Measurements from ENCODE around the gene CDT1.

CDT1 gene

DNA sequence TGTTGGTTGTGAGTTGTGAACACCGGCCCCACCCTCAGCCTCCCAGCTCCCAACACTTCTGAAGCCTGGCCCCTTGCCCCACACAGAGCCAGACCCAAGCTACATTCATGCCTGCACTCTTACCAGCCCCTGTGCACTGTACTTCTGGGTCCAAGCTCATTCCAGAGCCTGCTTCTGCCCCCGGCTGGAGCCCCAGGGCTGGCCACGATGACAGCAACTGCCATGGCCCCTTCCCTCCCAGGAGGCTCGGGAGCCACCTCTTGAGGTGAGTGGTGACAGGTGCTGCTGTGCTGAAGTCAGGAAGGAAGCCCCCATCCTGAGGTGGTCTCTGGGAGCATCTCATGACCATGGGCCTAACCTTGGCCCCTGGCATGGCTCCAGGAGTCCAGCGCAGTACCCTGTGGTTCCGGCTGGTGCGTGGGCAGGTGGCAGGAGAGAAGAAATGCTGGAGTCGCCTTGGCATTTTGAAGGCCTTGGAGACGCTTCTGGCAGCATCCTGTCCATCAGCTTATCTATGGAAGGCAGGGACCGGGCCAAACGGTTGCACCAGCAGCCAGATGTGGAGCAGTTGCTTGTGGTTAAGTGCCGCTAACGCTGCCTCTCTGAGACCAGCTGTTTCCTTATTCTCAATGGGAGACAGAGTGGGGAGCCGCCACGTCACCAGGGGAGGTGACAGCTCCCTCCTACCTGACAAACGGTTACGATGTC lies 3.9 kb upstream of the CDT1 start:
- FAIRE-seq (peak; percentile 31), DNase-seq (ENCODE audit: insufficient read length, low spot score) (no peak)

DNA sequence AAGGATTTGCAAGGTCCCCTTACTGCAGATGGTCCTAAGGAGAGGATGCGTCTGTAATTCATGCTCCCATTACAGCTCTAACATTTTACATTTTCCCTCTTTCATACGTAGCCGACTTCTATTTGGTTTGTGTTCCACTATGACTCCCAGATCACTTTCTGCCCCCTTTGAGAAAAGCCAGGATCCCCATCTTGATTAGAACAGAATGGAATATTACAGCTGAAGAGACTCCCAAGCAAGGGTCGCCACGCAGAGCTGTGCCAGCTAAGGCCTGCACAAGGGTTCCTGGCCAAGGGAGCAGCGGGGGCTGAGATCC lies 3.4 kb upstream of the CDT1 start:
- no peak for FAIRE-seq
- TF ChIP-seq POLR2A (IDR thresholded peaks at IDR 0.05; ENCODE audit: low read depth, low read length) (no peak), TAF1 (IDR thresholded peaks at IDR 0.05; ENCODE audit: low read depth, low read length) (no peak), PAX5 (IDR thresholded peaks at IDR 0.05; ENCODE audit: insufficient read depth, low read length, severe bottlenecking) (no peak), POU2F2 (IDR thresholded peaks at IDR 0.05; ENCODE audit: low read depth, low read length) (no peak), SPI1 (IDR thresholded peaks at IDR 0.05; ENCODE audit: low read depth, low read length) (no peak), POLR2AphosphoS5 (IDR thresholded peaks at IDR 0.05; ENCODE audit: low read depth, low read length) (no peak)

More for the DNA sequence above, 3.9 kb upstream of the CDT1 start:
- TF ChIP-seq POLR2AphosphoS5 (IDR thresholded peaks at IDR 0.05; ENCODE audit: low read depth, low read length) (no peak), POLR2A (IDR thresholded peaks at IDR 0.05; ENCODE audit: low read depth, low read length) (no peak), PAX5 (IDR thresholded peaks at IDR 0.05; ENCODE audit: insufficient read depth, low read length, severe bottlenecking) (no peak), TAF1 (IDR thresholded peaks at IDR 0.05; ENCODE audit: low read depth, low read length) (no peak), POU2F2 (IDR thresholded peaks at IDR 0.05; ENCODE audit: low read depth, low read length) (no peak), SPI1 (IDR thresholded peaks at IDR 0.05; ENCODE audit: low read depth, low read length) (no peak)

DNA sequence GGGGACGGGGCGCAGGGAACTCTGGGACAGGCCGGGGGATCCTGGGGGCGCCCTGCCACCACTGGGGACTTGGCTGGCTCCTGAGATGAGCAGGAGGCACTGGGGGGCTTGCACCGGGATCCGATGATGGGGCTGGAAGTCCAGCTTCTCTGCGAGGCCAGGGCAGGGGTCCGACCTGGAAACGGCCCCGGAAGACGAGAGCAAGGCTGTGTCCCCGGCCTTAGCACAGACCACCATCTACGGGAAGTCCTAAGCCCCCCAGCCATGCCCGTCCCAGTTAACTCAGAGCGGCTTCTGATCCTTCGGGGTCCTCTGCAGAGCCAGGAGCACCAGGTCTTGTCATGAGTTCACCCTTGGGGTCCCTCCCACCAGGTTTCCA lies 573 bp downstream of the CDT1 start:
- DNase-seq (ENCODE audit: insufficient read length, low spot score) = no peak
- TF ChIP-seq SPI1 (IDR thresholded peaks at IDR 0.05; ENCODE audit: low read depth, low read length) (no peak), POLR2AphosphoS5 (IDR thresholded peaks at IDR 0.05; ENCODE audit: low read depth, low read length) (no peak), TAF1 (IDR thresholded peaks at IDR 0.05; ENCODE audit: low read depth, low read length) (no peak), POU2F2 (IDR thresholded peaks at IDR 0.05; ENCODE audit: low read depth, low read length) (no peak), POLR2A (IDR thresholded peaks at IDR 0.05; ENCODE audit: low read depth, low read length) (no peak), PAX5 (IDR thresholded peaks at IDR 0.05; ENCODE audit: insufficient read depth, low read length, severe bottlenecking) (no peak)
- no peak for FAIRE-seq

More for the DNA sequence above, 3.4 kb upstream of the CDT1 start:
- DNase-seq (ENCODE audit: insufficient read length, low spot score) = no peak

DNA sequence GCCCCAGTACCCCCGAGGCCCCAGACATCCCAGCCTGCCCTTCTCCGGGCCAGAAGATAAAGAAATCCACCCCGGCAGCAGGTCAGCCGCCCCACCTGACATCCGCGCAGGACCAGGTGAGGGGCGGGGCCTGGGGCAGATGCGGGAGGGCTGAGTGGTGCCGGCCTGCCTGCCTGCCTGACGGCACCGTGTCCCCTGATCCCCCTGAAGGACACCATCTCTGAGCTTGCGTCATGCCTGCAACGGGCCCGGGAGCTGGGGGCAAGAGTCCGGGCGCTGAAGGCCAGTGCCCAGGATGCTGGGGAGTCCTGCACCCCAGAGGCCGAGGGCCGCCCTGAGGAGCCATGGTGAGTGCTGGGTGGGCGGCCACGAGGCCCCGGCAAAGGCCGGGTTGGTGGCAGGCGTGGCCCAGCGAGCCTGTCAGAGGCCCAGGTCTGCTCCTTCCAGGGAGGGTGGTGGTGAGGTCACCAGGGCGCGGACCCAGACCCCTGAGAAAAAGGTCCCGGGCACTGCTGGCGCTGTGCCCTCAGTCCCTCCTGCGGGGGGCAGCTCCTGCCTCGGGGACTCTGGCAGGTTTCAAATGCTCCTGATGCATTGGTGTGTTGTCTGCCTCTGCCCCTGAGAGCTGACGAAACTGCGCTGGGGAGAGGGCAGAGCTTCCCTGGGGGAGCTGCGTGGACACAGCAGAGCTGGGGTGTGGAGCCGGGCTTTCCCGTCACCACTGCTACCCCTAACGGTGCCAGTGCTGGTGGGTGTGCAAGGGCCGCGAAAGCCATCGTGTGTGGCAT lies 1.2 kb downstream of the CDT1 start:
- peak; percentile 72 for DNase-seq (ENCODE audit: insufficient read length, low spot score)
- FAIRE-seq = no peak
- TF ChIP-seq POLR2AphosphoS5 (IDR thresholded peaks at IDR 0.05; ENCODE audit: low read depth, low read length) = no peak
- TF ChIP-seq POU2F2 (IDR thresholded peaks at IDR 0.05; ENCODE audit: low read depth, low read length) = no peak
- no peak for TF ChIP-seq TAF1 (IDR thresholded peaks at IDR 0.05; ENCODE audit: low read depth, low read length)
- TF ChIP-seq SPI1 (IDR thresholded peaks at IDR 0.05; ENCODE audit: low read depth, low read length) = no peak
- TF ChIP-seq PAX5 (IDR thresholded peaks at IDR 0.05; ENCODE audit: insufficient read depth, low read length, severe bottlenecking) = no peak
- TF ChIP-seq POLR2A (IDR thresholded peaks at IDR 0.05; ENCODE audit: low read depth, low read length) = no peak

DNA sequence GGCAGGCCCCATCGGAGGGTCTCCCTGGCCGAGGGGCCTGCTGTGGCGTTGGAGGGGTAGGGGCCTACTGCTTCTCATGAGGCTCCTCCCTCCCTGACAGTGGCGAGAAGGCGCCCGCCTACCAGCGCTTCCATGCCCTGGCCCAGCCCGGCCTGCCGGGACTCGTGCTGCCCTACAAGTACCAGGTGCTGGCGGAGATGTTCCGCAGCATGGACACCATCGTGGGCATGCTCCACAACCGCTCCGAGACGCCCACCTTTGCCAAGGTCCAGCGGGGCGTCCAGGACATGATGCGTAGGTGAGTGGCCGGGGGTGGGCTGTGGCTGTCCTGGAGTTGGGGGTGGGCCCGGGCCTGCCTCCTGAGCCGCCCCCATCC lies 1.7 kb downstream of the CDT1 start:
- DNase-seq (ENCODE audit: insufficient read length, low spot score) = no peak
- TF ChIP-seq PAX5 (IDR thresholded peaks at IDR 0.05; ENCODE audit: insufficient read depth, low read length, severe bottlenecking) = no peak
- TF ChIP-seq POLR2AphosphoS5 (IDR thresholded peaks at IDR 0.05; ENCODE audit: low read depth, low read length) = peak; percentile 43; the same call in 1 of the 2 replicates
- no peak for FAIRE-seq

DNA sequence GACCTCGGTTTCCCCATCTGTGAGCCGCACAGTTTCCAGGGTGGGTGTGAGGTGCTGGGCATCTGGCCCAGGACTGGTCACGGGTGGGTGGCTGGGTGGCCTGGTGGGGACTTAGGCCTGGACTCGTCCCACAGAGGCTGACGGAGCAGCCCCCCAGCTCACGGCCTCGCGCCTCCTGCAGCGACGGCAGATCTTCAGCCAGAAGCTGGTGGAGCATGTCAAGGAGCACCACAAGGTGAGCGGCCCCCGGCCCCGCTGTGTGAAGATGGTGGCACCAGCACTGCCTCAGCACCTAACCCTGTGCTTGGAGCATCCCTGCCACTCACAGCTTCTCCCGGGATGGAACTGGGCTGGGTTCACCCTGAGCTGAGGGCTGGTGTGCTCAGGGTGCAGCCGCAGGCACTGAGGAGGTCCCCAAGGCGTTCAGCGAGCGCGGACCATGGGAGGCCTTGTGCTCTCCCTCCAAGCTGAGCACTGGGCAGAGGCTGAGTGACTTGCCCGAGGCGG lies 2.4 kb downstream of the CDT1 start:
- no peak for DNase-seq (ENCODE audit: insufficient read length, low spot score)
- FAIRE-seq = no peak
- TF ChIP-seq SPI1 (IDR thresholded peaks at IDR 0.05; ENCODE audit: low read depth, low read length) (no peak), POLR2A (IDR thresholded peaks at IDR 0.05; ENCODE audit: low read depth, low read length) (no peak), PAX5 (IDR thresholded peaks at IDR 0.05; ENCODE audit: insufficient read depth, low read length, severe bottlenecking) (no peak), TAF1 (IDR thresholded peaks at IDR 0.05; ENCODE audit: low read depth, low read length) (no peak), POLR2AphosphoS5 (IDR thresholded peaks at IDR 0.05; ENCODE audit: low read depth, low read length) (no peak), POU2F2 (IDR thresholded peaks at IDR 0.05; ENCODE audit: low read depth, low read length) (no peak)

DNA sequence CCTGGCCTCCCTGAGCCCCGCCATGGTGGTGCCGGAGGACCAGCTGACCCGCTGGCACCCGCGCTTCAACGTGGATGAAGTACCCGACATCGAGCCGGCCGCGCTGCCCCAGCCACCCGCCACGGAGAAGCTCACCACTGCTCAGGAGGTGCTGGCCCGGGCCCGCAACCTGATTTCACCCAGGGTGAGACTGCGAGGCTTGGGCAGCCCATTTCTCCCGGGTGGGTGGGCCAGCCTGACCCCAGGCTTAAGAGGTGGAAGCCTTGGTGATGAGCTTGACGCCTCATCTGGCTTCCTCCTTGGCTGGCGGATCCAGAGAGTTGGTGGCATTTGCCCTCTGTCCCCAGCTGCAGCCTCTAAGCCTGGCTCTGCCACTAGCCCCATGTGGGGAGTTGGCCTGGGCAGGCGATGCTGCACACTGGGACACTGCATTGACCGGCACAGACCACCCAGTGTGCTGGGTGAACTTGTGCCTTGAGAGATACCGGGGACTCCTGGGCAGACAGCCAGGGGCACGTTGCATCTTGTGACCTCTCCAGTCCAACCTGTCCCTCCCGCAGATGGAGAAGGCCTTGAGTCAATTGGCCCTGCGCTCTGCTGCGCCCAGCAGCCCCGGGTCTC lies 3.0 kb downstream of the CDT1 start:
- FAIRE-seq (no peak), DNase-seq (ENCODE audit: insufficient read length, low spot score) (no peak)
- TF ChIP-seq POU2F2 (IDR thresholded peaks at IDR 0.05; ENCODE audit: low read depth, low read length) (no peak), POLR2AphosphoS5 (IDR thresholded peaks at IDR 0.05; ENCODE audit: low read depth, low read length) (no peak), POLR2A (IDR thresholded peaks at IDR 0.05; ENCODE audit: low read depth, low read length) (no peak), TAF1 (IDR thresholded peaks at IDR 0.05; ENCODE audit: low read depth, low read length) (no peak), PAX5 (IDR thresholded peaks at IDR 0.05; ENCODE audit: insufficient read depth, low read length, severe bottlenecking) (no peak), SPI1 (IDR thresholded peaks at IDR 0.05; ENCODE audit: low read depth, low read length) (no peak)

DNA sequence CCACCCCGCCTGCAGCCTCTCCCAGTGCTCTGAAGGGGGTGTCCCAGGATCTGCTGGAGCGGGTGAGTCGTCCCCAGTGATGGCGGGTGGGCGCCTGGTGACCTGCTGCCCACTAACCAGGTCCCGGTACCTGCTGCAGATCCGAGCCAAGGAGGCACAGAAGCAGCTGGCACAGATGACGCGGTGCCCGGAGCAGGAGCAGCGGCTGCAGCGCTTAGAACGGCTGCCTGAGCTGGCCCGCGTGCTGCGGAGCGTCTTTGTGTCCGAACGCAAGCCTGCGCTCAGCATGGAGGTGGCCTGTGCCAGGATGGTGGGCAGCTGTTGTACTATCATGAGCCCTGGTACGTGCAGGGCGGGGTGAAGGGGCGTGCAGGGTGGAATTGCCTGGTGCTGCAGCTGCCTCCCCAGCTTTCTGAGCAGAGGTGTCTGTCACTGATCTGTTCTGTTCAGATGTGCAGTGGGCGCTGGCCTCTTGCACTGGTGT lies 3.6 kb downstream of the CDT1 start:
- DNase-seq (ENCODE audit: insufficient read length, low spot score) = no peak
- FAIRE-seq = no peak
- TF ChIP-seq SPI1 (IDR thresholded peaks at IDR 0.05; ENCODE audit: low read depth, low read length) = no peak
- no peak for TF ChIP-seq POLR2A (IDR thresholded peaks at IDR 0.05; ENCODE audit: low read depth, low read length)
- TF ChIP-seq POLR2AphosphoS5 (IDR thresholded peaks at IDR 0.05; ENCODE audit: low read depth, low read length) = no peak; the same call in 1 of the 2 replicates
- TF ChIP-seq PAX5 (IDR thresholded peaks at IDR 0.05; ENCODE audit: insufficient read depth, low read length, severe bottlenecking) = no peak
- no peak for TF ChIP-seq POU2F2 (IDR thresholded peaks at IDR 0.05; ENCODE audit: low read depth, low read length)
- no peak for TF ChIP-seq TAF1 (IDR thresholded peaks at IDR 0.05; ENCODE audit: low read depth, low read length)

Data from GM12891 (cell line).